ENCODE data around the gene EIF1B.

The EIF1B gene

DNA sequence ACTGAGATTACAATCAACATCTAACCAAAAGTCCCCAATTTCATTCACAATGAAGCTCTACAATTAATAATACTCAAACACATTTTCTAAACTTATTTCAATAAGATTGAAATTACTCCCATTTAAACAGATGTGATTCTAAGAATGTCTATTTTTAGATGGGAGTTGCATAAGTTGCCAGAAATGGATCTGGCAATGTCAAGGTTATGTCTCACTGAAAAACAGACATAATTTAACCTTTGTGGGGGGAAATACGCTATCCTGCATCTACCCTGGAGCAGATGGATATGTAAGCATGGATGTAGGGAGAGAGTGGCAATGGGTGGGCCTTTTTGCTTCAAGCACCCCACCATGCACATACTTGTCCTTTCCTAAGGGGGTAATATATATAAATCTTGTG lies 6.7 kb upstream of the EIF1B start:
- Histone ChIP-seq H3K4me1 (no peaks in the 10 kb centered on the region), H3K9me3 (no peaks in the 10 kb centered on the region), H3K4me3 (ENCODE audit: low read depth, low read length) (no peak overlapping the region), H3K36me3 (no peaks in the 10 kb centered on the region), H3K27me3 (no peaks in the 10 kb centered on the region)
- TF ChIP-seq, protein P1, sequence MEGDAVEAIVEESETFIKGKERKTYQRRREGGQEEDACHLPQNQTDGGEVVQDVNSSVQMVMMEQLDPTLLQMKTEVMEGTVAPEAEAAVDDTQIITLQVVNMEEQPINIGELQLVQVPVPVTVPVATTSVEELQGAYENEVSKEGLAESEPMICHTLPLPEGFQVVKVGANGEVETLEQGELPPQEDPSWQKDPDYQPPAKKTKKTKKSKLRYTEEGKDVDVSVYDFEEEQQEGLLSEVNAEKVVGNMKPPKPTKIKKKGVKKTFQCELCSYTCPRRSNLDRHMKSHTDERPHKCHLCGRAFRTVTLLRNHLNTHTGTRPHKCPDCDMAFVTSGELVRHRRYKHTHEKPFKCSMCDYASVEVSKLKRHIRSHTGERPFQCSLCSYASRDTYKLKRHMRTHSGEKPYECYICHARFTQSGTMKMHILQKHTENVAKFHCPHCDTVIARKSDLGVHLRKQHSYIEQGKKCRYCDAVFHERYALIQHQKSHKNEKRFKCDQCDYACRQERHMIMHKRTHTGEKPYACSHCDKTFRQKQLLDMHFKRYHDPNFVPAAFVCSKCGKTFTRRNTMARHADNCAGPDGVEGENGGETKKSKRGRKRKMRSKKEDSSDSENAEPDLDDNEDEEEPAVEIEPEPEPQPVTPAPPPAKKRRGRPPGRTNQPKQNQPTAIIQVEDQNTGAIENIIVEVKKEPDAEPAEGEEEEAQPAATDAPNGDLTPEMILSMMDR (IDR thresholded peaks at IDR 0.05; ENCODE audit: low read depth, low read length), result no peak
- no peak for DNase-seq

DNA sequence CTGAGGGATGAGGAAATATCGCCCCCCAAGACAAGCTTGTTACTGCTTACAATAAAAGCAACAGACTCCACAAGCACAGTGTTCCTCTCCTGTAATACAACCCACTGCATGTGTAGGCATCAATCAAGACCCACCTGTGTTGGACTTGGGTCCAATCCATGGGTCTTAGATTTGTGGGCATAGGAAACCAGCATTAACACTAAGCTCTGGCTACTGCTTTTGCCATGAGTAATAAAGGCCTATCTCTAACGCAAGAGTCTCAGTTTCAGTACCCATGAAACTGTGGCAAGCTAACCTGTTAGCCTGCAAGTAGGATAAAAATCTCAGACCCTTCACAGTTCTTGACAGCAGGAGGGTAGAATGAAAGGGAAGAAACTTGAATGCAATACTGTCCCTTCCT lies 5.2 kb upstream of the EIF1B start:
- TF ChIP-seq, protein P1 (IDR thresholded peaks at IDR 0.05; ENCODE audit: low read depth, low read length), result no peak
- no peaks in the 10 kb centered on the region for H3K9me3 ChIP-seq
- no peak for DNase-seq

GRCh38 chr3:40306336-40306735 lies 3.2 kb upstream of the EIF1B start:
- Histone ChIP-seq H3K36me3 (peaks cover 6% of the 10 kb centered on the region), H3K27me3 (no peaks in the 10 kb centered on the region), H3K4me1 (no peaks in the 10 kb centered on the region), H3K9me3 (no peaks in the 10 kb centered on the region), H3K4me3 (ENCODE audit: low read depth, low read length) (no peak overlapping the region)
- TF ChIP-seq, protein P1 (IDR thresholded peaks at IDR 0.05; ENCODE audit: low read depth, low read length), result no peak
- no peak for DNase-seq

More for the DNA sequence above, 5.2 kb upstream of the EIF1B start:
- H3K36me3 ChIP-seq, result no peaks in the 10 kb centered on the region
- H3K4me3 ChIP-seq (ENCODE audit: low read depth, low read length), result no peak overlapping the region
- no peaks in the 10 kb centered on the region for H3K27me3 ChIP-seq
- H3K4me1 ChIP-seq, result no peaks in the 10 kb centered on the region

DNA sequence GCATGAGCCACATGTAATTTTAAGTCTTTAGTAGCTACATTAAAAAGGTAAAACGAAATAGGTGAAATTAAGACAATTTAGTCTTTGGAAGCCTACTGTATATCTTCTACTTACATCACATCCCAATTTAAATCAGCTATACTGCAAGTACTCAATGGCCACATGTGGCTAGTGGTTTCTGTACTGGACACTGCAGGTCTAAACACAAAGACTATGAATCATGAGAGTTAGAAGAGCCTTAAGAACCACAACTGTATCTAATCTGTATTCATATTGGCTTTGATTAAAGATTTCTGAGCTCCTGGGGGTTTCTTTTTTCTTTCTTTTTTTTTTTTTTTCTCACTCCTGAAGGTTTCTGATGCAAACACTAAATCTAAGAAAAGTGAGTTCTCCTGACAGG lies 2.3 kb upstream of the EIF1B start:
- H3K9me3 ChIP-seq, result no peaks in the 10 kb centered on the region
- H3K4me1 ChIP-seq, result no peaks in the 10 kb centered on the region
- peaks cover 10% of the 10 kb centered on the region for H3K36me3 ChIP-seq
- DNase-seq, result no peak
- no peak overlapping the region for H3K4me3 ChIP-seq (ENCODE audit: low read depth, low read length)
- TF ChIP-seq, protein P1 (IDR thresholded peaks at IDR 0.05; ENCODE audit: low read depth, low read length), result no peak
- no peaks in the 10 kb centered on the region for H3K27me3 ChIP-seq

DNA sequence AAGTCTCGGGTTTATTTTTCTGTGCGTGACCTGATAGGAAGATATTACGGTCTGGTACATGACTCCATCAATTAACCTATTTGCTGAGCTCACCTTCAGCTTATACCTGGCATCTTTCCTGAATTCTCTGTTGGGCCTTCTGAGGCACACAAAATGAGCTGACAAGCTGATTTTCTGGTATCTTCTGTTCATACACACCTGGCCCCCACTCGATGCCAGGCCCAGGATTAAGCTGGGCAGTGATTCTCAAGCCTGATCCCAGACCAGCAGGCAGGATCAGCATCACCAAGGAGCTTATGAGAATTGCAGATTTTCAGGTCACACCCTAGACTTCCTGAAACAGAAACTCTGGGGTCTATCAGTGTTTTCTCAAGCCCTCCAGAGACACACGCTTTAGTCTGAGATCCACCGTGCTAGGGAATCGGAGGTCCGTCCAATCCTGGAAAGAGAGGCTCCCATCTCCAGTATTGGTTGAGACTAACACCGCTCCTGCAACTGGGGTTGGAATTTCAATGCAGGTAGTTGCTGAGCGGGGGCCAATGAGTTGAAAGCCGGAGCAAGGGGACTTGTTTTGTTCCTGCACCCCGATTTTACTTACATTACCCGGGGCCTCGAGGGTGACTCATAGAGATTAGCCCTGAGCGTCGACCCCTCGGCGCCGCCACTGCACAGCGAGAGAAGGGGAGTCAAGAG lies 636 bp upstream of the EIF1B start:
- no peaks in the 10 kb centered on the region for H3K9me3 ChIP-seq
- peak overlapping the region; percentile 51 for H3K4me3 ChIP-seq (ENCODE audit: low read depth, low read length)
- H3K4me1 ChIP-seq, result no peaks in the 10 kb centered on the region; the same call in 1 of the 2 replicates
- no peak for DNase-seq
- TF ChIP-seq, protein P1 (IDR thresholded peaks at IDR 0.05; ENCODE audit: low read depth, low read length), result no peak
- no peaks in the 10 kb centered on the region for H3K27me3 ChIP-seq
- H3K36me3 ChIP-seq, result peaks cover 18% of the 10 kb centered on the region

- H3K4me3 ChIP-seq (ENCODE audit: low read depth, low read length), result peak overlapping the region; percentile 76
- H3K9me3 ChIP-seq, result no peaks in the 10 kb centered on the region
- peak; percentile 24 for DNase-seq
- TF ChIP-seq, protein P1 (IDR thresholded peaks at IDR 0.05; ENCODE audit: low read depth, low read length), result no peak
- H3K27me3 ChIP-seq, result no peaks in the 10 kb centered on the region
- H3K36me3 ChIP-seq, result peaks cover 20% of the 10 kb centered on the region
- no peaks in the 10 kb centered on the region; the same call in 1 of the 2 replicates for H3K4me1 ChIP-seq
Measured at GRCh38 chr3:40309925-40310695, 603 bp downstream of the EIF1B start.
